Trophoblast cell (in vitro differentiated cells and primary cell): Measurements from ENCODE around the gene NDST3.

Source experiments
- DNase-seq, 2 donors: peaks; one replicate each; pipeline ENCODE4 v3.0.0-alpha.2; 2016
- H2AFZ ChIP-seq: 2 replicates; pipeline ENCODE4 v1.6.1; 2013; ENCODE audit warnings: low read length, moderate library complexity, mild to moderate bottlenecking; ENCODE audit not compliant: insufficient read depth, poor library complexity
- H2AK5ac ChIP-seq: 2 replicates; pipeline ENCODE4 v1.6.1; 2013; ENCODE audit warnings: mild to moderate bottlenecking, low read length
- H2BK120ac ChIP-seq: 2 replicates; pipeline ENCODE4 v1.6.1; 2013; ENCODE audit warnings: low read length, mild to moderate bottlenecking, moderate library complexity; ENCODE audit not compliant: insufficient read depth, poor library complexity
- H2BK12ac ChIP-seq: 2 replicates; pipeline ENCODE4 v1.6.1; 2013; ENCODE audit warnings: mild to moderate bottlenecking, low read length, moderate library complexity
- H2BK5ac ChIP-seq: 2 replicates; pipeline ENCODE4 v1.6.1; 2013; ENCODE audit warnings: low read length, low read depth, moderate library complexity, mild to moderate bottlenecking; ENCODE audit not compliant: poor library complexity
- H3K14ac ChIP-seq: 2 replicates; pipeline ENCODE4 v1.6.1; 2013; ENCODE audit warnings: mild to moderate bottlenecking, low read length
- H3K18ac ChIP-seq: 2 replicates; pipeline ENCODE4 v1.6.1; 2013; ENCODE audit warnings: mild to moderate bottlenecking, low read length
- H3K23ac ChIP-seq: 2 replicates; pipeline ENCODE4 v1.6.1; 2013; ENCODE audit warnings: low read length
- H3K27ac ChIP-seq: 2 replicates; pipeline ENCODE4 v1.5.1; 2013; ENCODE audit warnings: low read depth, mild to moderate bottlenecking, inconsistent platforms, low read length, moderate library complexity
- H3K27me3 ChIP-seq: 2 replicates; pipeline ENCODE4 v1.6.1; 2013; ENCODE audit warnings: inconsistent platforms, mild to moderate bottlenecking, low read length, moderate library complexity; ENCODE audit not compliant: insufficient read depth
- H3K36me3 ChIP-seq, 2 experiments: 1 replicate in 1 of 2; 2 replicates in 1 of 2; pipeline ENCODE4 v1.6.1; 2013; ENCODE audit warnings: low read length in 2 of 2, mild to moderate bottlenecking in 2 of 2, moderate library complexity in 1 of 2; ENCODE audit not compliant: insufficient read depth in 2 of 2, control insufficient read depth in 1 of 2
- H3K4ac ChIP-seq: 2 replicates; pipeline ENCODE4 v1.6.1; 2013; ENCODE audit warnings: low read depth, mild to moderate bottlenecking, low read length, moderate library complexity
- H3K4me1 ChIP-seq, 2 experiments: 1 replicate in 1 of 2; 2 replicates in 1 of 2; pipeline ENCODE4 v1.6.1; 2013; ENCODE audit warnings: low read length in 2 of 2, mild to moderate bottlenecking in 2 of 2, moderate library complexity in 1 of 2; ENCODE audit not compliant: insufficient read depth in 2 of 2, control insufficient read depth in 1 of 2
- H3K4me2 ChIP-seq: 2 replicates; pipeline ENCODE4 v1.6.1; 2013; ENCODE audit warnings: inconsistent platforms, mild to moderate bottlenecking, low read length, moderate library complexity
- H3K4me3 ChIP-seq: 2 replicates; pipeline ENCODE4 v1.5.1; 2013; ENCODE audit warnings: mild to moderate bottlenecking, low read depth, low read length, inconsistent platforms
- H3K79me1 ChIP-seq: one replicate; pipeline ENCODE4 v1.6.1; 2013; ENCODE audit warnings: low read length
- H3K79me2 ChIP-seq: 2 replicates; pipeline ENCODE4 v1.6.1; 2013; ENCODE audit warnings: low read length, mild to moderate bottlenecking; ENCODE audit not compliant: control insufficient read depth, insufficient read depth, poor library complexity
- H3K9ac ChIP-seq: 2 replicates; pipeline ENCODE4 v1.6.1; 2013; ENCODE audit warnings: mild to moderate bottlenecking, low read length
- H3K9me3 ChIP-seq: 2 replicates; pipeline ENCODE4 v1.6.1; 2013; ENCODE audit warnings: low read depth, mild to moderate bottlenecking, control low read depth, inconsistent platforms, low read length; ENCODE audit not compliant: insufficient read depth
- H4K12ac ChIP-seq: 2 replicates; pipeline ENCODE4 v1.6.1; 2013; ENCODE audit warnings: low read depth, mild to moderate bottlenecking, low read length, moderate library complexity
- H4K8ac ChIP-seq: 2 replicates; pipeline ENCODE4 v1.6.1; 2013; ENCODE audit warnings: low read depth, mild to moderate bottlenecking, low read length, moderate library complexity
- H4K91ac ChIP-seq: one replicate; pipeline ENCODE4 v1.6.1; 2013; ENCODE audit warnings: low read depth, mild to moderate bottlenecking, low read length, moderate library complexity
- WGBS: extraction: QIAGEN DNeasy Blood & Tissue Kit; methylation state at CpG from one replicate; pipeline ENCODE4 v1.1.7; 2013; ENCODE audit warnings: missing lambda C conversion rate; ENCODE audit not compliant: insufficient read length, insufficient coverage; ENCODE audit errors: extremely low coverage; 5-methylcytosine and 5-hydroxymethylcytosine counted together

Gene NDST3

GRCh38 chr4:118018381-118019145 lies 15.7 kb upstream of the NDST3 start:
- Histone ChIP-seq H4K12ac (no peak overlapping the region), H3K14ac (no peak overlapping the region), H2AFZ (no peak overlapping the region), H3K4me1 (no peaks in the 10 kb centered on the region), H3K23ac (no peak overlapping the region), H3K4ac (no peak overlapping the region), H3K4me2 (no peak overlapping the region), H2AK5ac (no peak overlapping the region), H3K27ac (no peak overlapping the region), H3K9ac (no peak overlapping the region), H4K8ac (no peak overlapping the region), H4K91ac (no peak overlapping the region), H3K9me3 (no peaks in the 10 kb centered on the region), H3K79me1 (no peaks in the 10 kb centered on the region), H3K18ac (no peak overlapping the region), H2BK5ac (no peak overlapping the region), H2BK120ac (no peak overlapping the region), H2BK12ac (no peak overlapping the region), H3K36me3 (no peaks in the 10 kb centered on the region), H3K79me2 (no peaks in the 10 kb centered on the region), H3K27me3 (no peaks in the 10 kb centered on the region), H3K4me3 (no peak overlapping the region)
- DNase-seq = no peak

- no peaks in the 10 kb centered on the region for H3K27me3 ChIP-seq
- H3K27ac ChIP-seq = no peak overlapping the region
- no peak overlapping the region for H4K91ac ChIP-seq
Observed at GRCh38 chr4:118026806-118027205, 7.5 kb upstream of the NDST3 start.

GRCh38 chr4:118029224-118029623 lies 5.1 kb upstream of the NDST3 start:
- H3K9ac ChIP-seq = no peak overlapping the region
- H2BK12ac ChIP-seq = no peak overlapping the region
- H2BK5ac ChIP-seq = no peak overlapping the region
- no peak overlapping the region for H4K12ac ChIP-seq
- peaks cover 2% of the 10 kb centered on the region for H3K79me2 ChIP-seq
- no peak overlapping the region for H3K18ac ChIP-seq
- no peak overlapping the region for H3K27ac ChIP-seq
- H2BK120ac ChIP-seq = no peak overlapping the region
- H3K14ac ChIP-seq = no peak overlapping the region
- H3K23ac ChIP-seq = no peak overlapping the region
- DNase-seq = no peak
- WGBS = no CpG with 5 or more reads among the region's 1 CpG
- H3K4ac ChIP-seq = no peak overlapping the region
- H3K36me3 ChIP-seq = no peaks in the 10 kb centered on the region
- no peak overlapping the region for H2AK5ac ChIP-seq
- no peak overlapping the region for H3K4me2 ChIP-seq
- no peaks in the 10 kb centered on the region for H3K27me3 ChIP-seq
- H3K9me3 ChIP-seq = no peaks in the 10 kb centered on the region
- H4K8ac ChIP-seq = no peak overlapping the region
- H3K79me1 ChIP-seq = peaks cover 6% of the 10 kb centered on the region
- no peak overlapping the region for H3K4me3 ChIP-seq
- no peak overlapping the region for H4K91ac ChIP-seq
- H3K4me1 ChIP-seq = peaks cover 0 to 3% of the 10 kb centered on the region in 2 experiments
- H2AFZ ChIP-seq = no peak overlapping the region

More at GRCh38 chr4:118026806-118027205, 7.5 kb upstream of the NDST3 start:
- Histone ChIP-seq H3K4me3 (no peak overlapping the region), H3K79me2 (no peaks in the 10 kb centered on the region), H3K36me3 (no peaks in the 10 kb centered on the region), H2AFZ (no peak overlapping the region), H2BK5ac (no peak overlapping the region), H3K4me2 (no peak overlapping the region), H4K8ac (no peak overlapping the region), H3K14ac (no peak overlapping the region), H2BK120ac (no peak overlapping the region), H4K12ac (no peak overlapping the region), H3K79me1 (no peaks in the 10 kb centered on the region), H3K9ac (no peak overlapping the region), H3K23ac (no peak overlapping the region), H2BK12ac (no peak overlapping the region), H2AK5ac (no peak overlapping the region), H3K4me1 (no peaks in the 10 kb centered on the region), H3K9me3 (no peaks in the 10 kb centered on the region), H3K4ac (no peak overlapping the region), H3K18ac (no peak overlapping the region)
- WGBS = no CpG with 5 or more reads among the region's 1 CpG
- no peak for DNase-seq

- no peak overlapping the region for H4K12ac ChIP-seq
- H3K23ac ChIP-seq = no peak overlapping the region
- no peak overlapping the region for H2AK5ac ChIP-seq
- H2BK5ac ChIP-seq = no peak overlapping the region
- H3K79me1 ChIP-seq = peaks cover 6% of the 10 kb centered on the region
- H2BK120ac ChIP-seq = no peak overlapping the region
- H3K4ac ChIP-seq = no peak overlapping the region
- H3K14ac ChIP-seq = no peak overlapping the region
- no peak overlapping the region for H3K18ac ChIP-seq
- no peak overlapping the region for H4K8ac ChIP-seq
- no peak overlapping the region for H3K27ac ChIP-seq
- H3K27me3 ChIP-seq = no peaks in the 10 kb centered on the region
- no peaks in the 10 kb centered on the region for H3K9me3 ChIP-seq
- no peak overlapping the region for H3K4me2 ChIP-seq
- H3K36me3 ChIP-seq = no peaks in the 10 kb centered on the region
- peaks cover 0 to 3% of the 10 kb centered on the region in 2 experiments for H3K4me1 ChIP-seq
- H3K9ac ChIP-seq = no peak overlapping the region
- no peak overlapping the region for H2AFZ ChIP-seq
- peaks cover 2% of the 10 kb centered on the region for H3K79me2 ChIP-seq
- peak; percentile 66 to 71 for DNase-seq
- H4K91ac ChIP-seq = no peak overlapping the region
- no CpG with 5 or more reads among the region's 2 CpGs for WGBS
- H3K4me3 ChIP-seq = no peak overlapping the region
- no peak overlapping the region for H2BK12ac ChIP-seq
Observed at GRCh38 chr4:118032691-118033090, 1.6 kb upstream of the NDST3 start.
